IMR-90 (cell line): ENCODE measurements around the gene MSLN. TPM values are rescaled to one million over a fixed set of nuclear protein-coding genes. Genes with fewer than 3 reads are reported as not detected.
A peak's percentile ranks its signal among the peaks of the same experiment; 100 is the strongest.

Experiments
- ATAC-seq: fragments of 200-7000 bp; cut with Tn5 transposase; 2 replicates; pipeline ENCODE4 v1.9.1; 2020; ENCODE audit warnings: low read depth, mild to moderate bottlenecking, moderate library complexity
- BruUV-seq: library from RNA; stranded (reverse); fragments of 400-500 nt; replicated peaks from 2 replicates; lab custom pipeline; 2021; lab: Mats Ljungman, UMichigan
- CTCF ChIA-PET: fragments of 300-600 bp; formaldehyde crosslinking; extraction: SDS; loops from one replicate; lab custom pipeline; 2021; ENCODE audit warnings: antibody characterized with exemption; lab: Yijun Ruan, JAX
- POLR2A ChIA-PET: fragments of 300-600 bp; sonication (Branson Sonifier 250); formaldehyde crosslinking; loops from one replicate; lab custom pipeline; 2022; ENCODE audit warnings: antibody characterized with exemption; ENCODE audit not compliant: unreplicated experiment; lab: Charles Lee
- DNase-seq: peaks from one replicate; pipeline ENCODE4 v3.0.0; 2013
- H2AFZ ChIP-seq: replicated peaks from 2 replicates; pipeline ENCODE3; 2013; ENCODE audit warnings: low read length, mild to moderate bottlenecking; ENCODE audit not compliant: poor library complexity
- H2AK5ac ChIP-seq: 2 replicates; pipeline ENCODE4 v1.6.1; 2013; ENCODE audit warnings: low read depth, low read length, inconsistent platforms
- H2AK9ac ChIP-seq: replicated peaks from 2 replicates; pipeline ENCODE3; 2013; ENCODE audit warnings: mild to moderate bottlenecking, low read depth, low read length, moderate library complexity; ENCODE audit not compliant: poor library complexity
- H2BK120ac ChIP-seq: 2 replicates; pipeline ENCODE4 v1.6.1; 2013; ENCODE audit warnings: low read depth, low read length, inconsistent platforms
- H2BK15ac ChIP-seq: 3 replicates; pipeline ENCODE4 v1.6.1; 2013; ENCODE audit warnings: low read depth, low read length, inconsistent platforms
- H2BK20ac ChIP-seq: 2 replicates; pipeline ENCODE4 v1.6.1; 2013; ENCODE audit warnings: low read depth, mild to moderate bottlenecking, inconsistent platforms, low read length, moderate library complexity
- H2BK5ac ChIP-seq: 2 replicates; pipeline ENCODE4 v1.6.1; 2013; ENCODE audit warnings: mild to moderate bottlenecking, low read depth, low read length, inconsistent platforms; ENCODE audit not compliant: poor library complexity, severe bottlenecking
- H3K14ac ChIP-seq: replicated peaks from 2 replicates; pipeline ENCODE4 v1.6.1; 2013; ENCODE audit warnings: low read depth, low read length, inconsistent platforms
- H3K18ac ChIP-seq: 2 replicates; pipeline ENCODE4 v1.6.1; 2013; ENCODE audit warnings: low read depth, low read length, control low read depth
- H3K23ac ChIP-seq: 2 replicates; pipeline ENCODE4 v1.6.1; 2013; ENCODE audit warnings: low read depth, low read length, inconsistent platforms
- H3K27ac ChIP-seq: 2 replicates; pipeline ENCODE4 v1.5.1; 2013; ENCODE audit warnings: mild to moderate bottlenecking, control low read depth, low read length; ENCODE audit not compliant: insufficient read depth
- H3K27me3 ChIP-seq: 2 replicates; pipeline ENCODE4 v1.6.1; 2013; ENCODE audit warnings: low read length; ENCODE audit not compliant: control insufficient read depth, insufficient read depth
- H3K36me3 ChIP-seq: 2 replicates; pipeline ENCODE4 v1.6.1; 2013; ENCODE audit warnings: low read length, mixed read lengths; ENCODE audit not compliant: control insufficient read depth, insufficient read depth
- H3K4ac ChIP-seq: 2 replicates; pipeline ENCODE4 v1.6.1; 2013; ENCODE audit warnings: low read depth, low read length, inconsistent platforms
- H3K4me1 ChIP-seq: 2 replicates; pipeline ENCODE4 v1.6.1; 2013; ENCODE audit warnings: low read length, mixed read lengths; ENCODE audit not compliant: control insufficient read depth, insufficient read depth
- H3K4me2 ChIP-seq: 2 replicates; pipeline ENCODE4 v1.6.1; 2013; ENCODE audit warnings: low read depth, mild to moderate bottlenecking, control low read depth, low read length, moderate library complexity
- H3K4me3 ChIP-seq: 2 replicates; pipeline ENCODE4 v1.5.1; 2013; ENCODE audit warnings: low read depth, mild to moderate bottlenecking, control low read depth, low read length, moderate library complexity; ENCODE audit not compliant: insufficient read depth
- H3K56ac ChIP-seq: 2 replicates; pipeline ENCODE4 v1.6.1; 2013; ENCODE audit warnings: low read length, inconsistent platforms; ENCODE audit not compliant: insufficient read depth; ENCODE audit errors: extremely low read depth
- H3K79me1 ChIP-seq, 2 experiments: 2 replicates each; pipeline ENCODE4 v1.6.1; 2013; ENCODE audit warnings: low read length in 2 of 2, inconsistent platforms in 1 of 2, low read depth in 1 of 2
- H3K9ac ChIP-seq: 2 replicates; pipeline ENCODE4 v1.6.1; 2013; ENCODE audit warnings: low read depth, low read length, control low read depth
- H3K9me1 ChIP-seq: 2 replicates; pipeline ENCODE4 v1.6.1; 2013; ENCODE audit warnings: low read length, inconsistent platforms; ENCODE audit not compliant: insufficient read depth
- H3K9me3 ChIP-seq: 2 replicates; pipeline ENCODE4 v1.6.1; 2013; ENCODE audit warnings: low read length; ENCODE audit not compliant: control insufficient read depth, insufficient read depth
- H4K20me1 ChIP-seq: 2 replicates; pipeline ENCODE4 v1.6.1; 2013; ENCODE audit warnings: low read length, inconsistent platforms; ENCODE audit not compliant: insufficient read depth
- H4K5ac ChIP-seq: 2 replicates; pipeline ENCODE4 v1.6.1; 2013; ENCODE audit warnings: mild to moderate bottlenecking, low read depth, low read length, control low read depth
- H4K8ac ChIP-seq, 2 experiments: 2 replicates each; pipeline ENCODE4 v1.6.1; 2013; ENCODE audit warnings: low read depth in 2 of 2, low read length in 2 of 2, control low read depth in 1 of 2, inconsistent platforms in 1 of 2
- H4K91ac ChIP-seq: 2 replicates; pipeline ENCODE4 v1.6.1; 2013; ENCODE audit warnings: low read depth, low read length, inconsistent platforms; ENCODE audit not compliant: insufficient read depth
- BHLHE40 ChIP-seq: fragments of 150-350 bp; IDR thresholded peaks from 2 replicates; pipeline ENCODE4 v1.6.1; 2016; ENCODE audit warnings: mild to moderate bottlenecking, low read depth, low read length
- CHD1 ChIP-seq: IDR thresholded peaks from 2 replicates; pipeline ENCODE4 v1.6.1; 2012; ENCODE audit warnings: low read depth, low read length, improper control_type of control experiment
- CTCF ChIP-seq: conservative IDR thresholded peaks from 2 replicates; pipeline ENCODE4 v1.5.1; 2012; ENCODE audit warnings: mild to moderate bottlenecking, low read depth, low read length, improper control_type of control experiment
- ELK1 ChIP-seq: fragments of 150-350 bp; IDR thresholded peaks from 2 replicates; pipeline ENCODE4 v1.6.1; 2016; ENCODE audit warnings: low read depth, mild to moderate bottlenecking, low read length, moderate library complexity, borderline replicate concordance
- FOS ChIP-seq: fragments of 150-350 bp; IDR thresholded peaks from 2 replicates; pipeline ENCODE4 v1.6.1; 2016; ENCODE audit warnings: low read depth, low read length
- MAFK ChIP-seq: IDR thresholded peaks from 2 replicates; pipeline ENCODE4 v1.6.1; 2012; ENCODE audit warnings: low read depth, low read length, improper control_type of control experiment
- MAZ ChIP-seq: IDR thresholded peaks from 2 replicates; pipeline ENCODE4 v1.6.1; 2012; ENCODE audit warnings: low read depth, mild to moderate bottlenecking, low read length, improper control_type of control experiment, moderate library complexity, borderline replicate concordance
- MXI1 ChIP-seq: IDR thresholded peaks from 2 replicates; pipeline ENCODE4 v1.6.1; 2012; ENCODE audit warnings: low read depth, mild to moderate bottlenecking, low read length, moderate library complexity, borderline replicate concordance
- NFE2L2 ChIP-seq: fragments of 150-350 bp; IDR thresholded peaks from 2 replicates; pipeline ENCODE4 v1.6.1; 2016; ENCODE audit warnings: low read depth, mild to moderate bottlenecking, low read length
- RCOR1 ChIP-seq: IDR thresholded peaks from 2 replicates; pipeline ENCODE4 v1.6.1; 2012; ENCODE audit warnings: mild to moderate bottlenecking, low read length, improper control_type of control experiment; ENCODE audit not compliant: insufficient replicate concordance
- RFX5 ChIP-seq: IDR thresholded peaks from 2 replicates; pipeline ENCODE4 v1.8.0; 2012; ENCODE audit warnings: low read depth, mild to moderate bottlenecking, low read length, moderate library complexity
- SMC3 ChIP-seq: fragments of 150-350 bp; IDR thresholded peaks from 2 replicates; pipeline ENCODE4 v1.6.1; 2016; ENCODE audit warnings: low read depth, mild to moderate bottlenecking, antibody characterized with exemption, low read length, moderate library complexity
- USF2 ChIP-seq: fragments of 150-350 bp; IDR thresholded peaks from 2 replicates; pipeline ENCODE4 v1.6.1; 2017; ENCODE audit warnings: mild to moderate bottlenecking, antibody characterized with exemption, low read length, low read depth
- whole genome bisulfite sequencing, 2 experiments: methylation state at CpG; one replicate each; pipeline versions ENCODE4 v1.1.5 to v1.1.7; 2013; ENCODE audit warnings: missing lambda C conversion rate in 2 of 2; ENCODE audit not compliant: insufficient read length in 1 of 2; ENCODE audit errors: extremely low coverage in 2 of 2; 5-methylcytosine and 5-hydroxymethylcytosine counted together
- dilution Hi-C: fragments of 300-500 bp; cut with HindIII; formaldehyde crosslinking; loops from one replicate; pipeline ENCODE4 v1.14.3; 2018; ENCODE audit warnings: low sequenced_read_pairs; ENCODE audit not compliant: unreplicated experiment
- in situ Hi-C: fragments of 300-500 bp; cut with MboI; formaldehyde crosslinking; loops from 3 replicates; pipeline ENCODE4 v1.14.3; 2019; ENCODE audit warnings: low sequenced_read_pairs, inconsistent platforms, mixed read lengths
- intact Hi-C: fragments of 100-400 bp; cut with micrococcal nuclease; formaldehyde crosslinking; loops from 2 replicates; pipeline ENCODE4 v1.10.0; 2022
- polyA plus RNA-seq, 3 experiments: library from polyadenylated mRNA; depleted of rRNA; stranded (reverse); fragments of >200 nt; gene quantifications; 2 replicates each; pipeline ENCODE4 v1.2.3, GENCODE V29; 2012; ENCODE audit warnings: low replicate concordance in 1 of 3
- total RNA-seq: library from RNA; depleted of rRNA; stranded (reverse); fragments of >200 nt; gene quantifications from 2 replicates; pipeline ENCODE4 v1.2.3, GENCODE V29; 2012

The MSLN gene
- total and polyA plus RNA-seq, 2 of the 4 experiments (the other 2 are of a cell fraction): 0.14 TPM; not detected in 1

- ATAC-seq (no peak), DNase-seq (no peak)
- Histone ChIP-seq H2AK9ac (peak overlapping the region; percentile 69), H3K27me3 (no peaks in the 10 kb centered on the region), H4K5ac (no peak overlapping the region), H3K56ac (no peak overlapping the region), H2AK5ac (peak overlapping the region; percentile 70; the same call in 1 of the 2 replicates), H3K9me1 (no peaks in the 10 kb centered on the region), H3K14ac (no peak overlapping the region), H3K4me3 (peak overlapping the region; percentile 98), H3K9me3 (no peaks in the 10 kb centered on the region), H4K20me1 (no peaks in the 10 kb centered on the region), H2AFZ (peak overlapping the region; percentile 96), H3K27ac (no peak overlapping the region; the same call in 1 of the 2 replicates), H3K4ac (no peak overlapping the region), H3K79me1 (peaks cover 11 to 13% of the 10 kb centered on the region in 2 experiments), H4K8ac (peak overlapping the region in 1 of 2 experiments; percentile 92; a peak in 2 of 4 replicates), H3K36me3 (peaks cover 1% of the 10 kb centered on the region; the same call in 1 of the 2 replicates), H2BK20ac (no peak overlapping the region), H3K18ac (no peak overlapping the region), H3K23ac (no peak overlapping the region), H3K9ac (no peak overlapping the region), H4K91ac (no peak overlapping the region), H2BK120ac (no peak overlapping the region), H2BK15ac (no peak overlapping the region), H3K4me2 (peak overlapping the region; percentile 79), H3K4me1 (peaks cover 14% of the 10 kb centered on the region), H2BK5ac (no peak overlapping the region)
- in situ Hi-C loops: loop anchor here (25.0 kb wide), 1 partner anchor 340 kb away; the partner anchor contains the start of gene SSTR5
- BruUV-seq: no TSS peak
- intact Hi-C loops: no loop called here
- TF ChIP-seq FOS (no peak), MAZ (no peak), NFE2L2 (no peak), USF2 (no peak), CTCF (no peak), BHLHE40 (no peak), MXI1 (no peak), RFX5 (no peak), CHD1 (no peak), ELK1 (no peak), RCOR1 (no peak), SMC3 (no peak), MAFK (no peak)
- ChIA-PET CTCF (no interaction called here), POLR2A (no interaction called here)
- dilution Hi-C loops: no loop called here
- WGBS, 2 experiments: 88% methylated on average over 33 of the region's 51 CpGs; no CpG with 5 or more reads in 1 of the 2 experiments
These were observed 38.6 kb upstream of the MSLN start for GRCh38 chr16:721765-722540.
